HEK293 (cell line): ENCODE results near the gene RBBP8.
"Not testable (repeated sequence)": the region's sequence is repeated elsewhere in the genome, so short reads cannot be mapped to it uniquely, and the experiment has no call there.

ENCODE experiments used
- CTCF ChIA-PET: fragments of 350-600 bp; formaldehyde crosslinking; extraction: SDS; loops from one replicate; lab custom pipeline; 2021; ENCODE audit warnings: antibody characterized with exemption; lab: Yijun Ruan, JAX
- POLR2A ChIA-PET: fragments of 300-600 bp; formaldehyde crosslinking; extraction: SDS; loops from one replicate; lab custom pipeline; 2020; ENCODE audit warnings: antibody characterized with exemption, inconsistent platforms; lab: Yijun Ruan, JAX
- H3K27ac ChIP-seq: fragments of 200-500 bp; sonication (Bioruptor generic); 2 replicates; pipeline ENCODE4 v1.5.1; 2014; ENCODE audit warnings: low read depth, low read length, control low read depth, inconsistent platforms; ENCODE audit errors: extremely low read depth
- H3K36me3 ChIP-seq, 2 experiments: fragments of 200-500 bp in 1 of 2; sonication (Bioruptor generic) in 1 of 2; 1 replicate in 1 of 2; 2 replicates in 1 of 2; pipeline ENCODE4 v1.5.1; 2014 to 2017; ENCODE audit warnings: inconsistent platforms in 2 of 2, low read length in 2 of 2; ENCODE audit not compliant: control insufficient read depth in 2 of 2, insufficient read depth in 1 of 2
- H3K4me1 ChIP-seq: fragments of 200-500 bp; sonication (Bioruptor generic); 2 replicates; pipeline ENCODE4 v1.5.1; 2014; ENCODE audit warnings: mild to moderate bottlenecking, low read length, inconsistent platforms; ENCODE audit not compliant: control insufficient read depth, insufficient read depth
- H3K4me3 ChIP-seq: 2 replicates; pipeline ENCODE4 v1.5.1; 2011; ENCODE audit warnings: low read depth, mild to moderate bottlenecking, control low read depth, low read length, moderate library complexity
- H3K9me3 ChIP-seq: fragments of 200-500 bp; sonication (Bioruptor generic); 2 replicates; pipeline ENCODE4 v1.5.1; 2014; ENCODE audit warnings: low read depth, low read length, inconsistent platforms; ENCODE audit not compliant: control insufficient read depth, insufficient read depth
- GLI4 ChIP-seq: fragments of 450-650 bp; formaldehyde crosslinking; IDR thresholded peaks from 2 replicates; pipeline ENCODE4 v1.5.1; 2016; ENCODE audit warnings: missing biosample characterization, missing genetic modification characterization
- GLIS2 ChIP-seq: fragments of 450-650 bp; formaldehyde crosslinking; IDR thresholded peaks from 2 replicates; pipeline ENCODE4 v1.5.1; 2016; ENCODE audit warnings: missing biosample characterization, missing genetic modification characterization
- INSM2 ChIP-seq: fragments of 450-650 bp; formaldehyde crosslinking; IDR thresholded peaks from 2 replicates; pipeline ENCODE4 v1.5.1; 2016; ENCODE audit warnings: missing biosample characterization, missing genetic modification characterization
- KLF10 ChIP-seq: fragments of 450-650 bp; IDR thresholded peaks from 2 replicates; pipeline ENCODE4 v1.5.1; 2018; ENCODE audit warnings: missing biosample characterization, mild to moderate bottlenecking, missing genetic modification characterization
- KLF17 ChIP-seq: fragments of 450-650 bp; formaldehyde crosslinking; IDR thresholded peaks from 2 replicates; pipeline ENCODE4 v1.5.1; 2016; ENCODE audit warnings: missing biosample characterization, missing genetic modification characterization
- OSR2 ChIP-seq: fragments of 450-650 bp; formaldehyde crosslinking; IDR thresholded peaks from 2 replicates; pipeline ENCODE4 v1.5.1; 2016; ENCODE audit warnings: missing biosample characterization, missing genetic modification characterization
- PRDM2 ChIP-seq: fragments of 450-650 bp; formaldehyde crosslinking; IDR thresholded peaks from 2 replicates; pipeline ENCODE4 v1.5.1; 2016; ENCODE audit warnings: missing biosample characterization, missing genetic modification characterization, borderline replicate concordance
- SP7 ChIP-seq: fragments of 450-650 bp; formaldehyde crosslinking; IDR thresholded peaks from 2 replicates; pipeline ENCODE4 v1.5.1; 2016; ENCODE audit warnings: missing biosample characterization, missing genetic modification characterization
- ZNF132 ChIP-seq: fragments of 450-650 bp; formaldehyde crosslinking; IDR thresholded peaks from 2 replicates; pipeline ENCODE4 v1.5.1; 2017; ENCODE audit warnings: missing biosample characterization, missing genetic modification characterization, borderline replicate concordance
- ZNF175 ChIP-seq: fragments of 450-650 bp; formaldehyde crosslinking; IDR thresholded peaks from 2 replicates; pipeline ENCODE4 v1.5.1; 2016; ENCODE audit warnings: missing biosample characterization, missing genetic modification characterization
- ZNF202 ChIP-seq: fragments of 450-650 bp; formaldehyde crosslinking; IDR thresholded peaks from 2 replicates; pipeline ENCODE4 v1.5.1; 2016; ENCODE audit warnings: missing biosample characterization, missing genetic modification characterization, borderline replicate concordance
- ZNF398 ChIP-seq: fragments of 450-650 bp; formaldehyde crosslinking; IDR thresholded peaks from 2 replicates; pipeline ENCODE4 v1.5.1; 2017; ENCODE audit warnings: missing biosample characterization, missing genetic modification characterization
- ZNF423 ChIP-seq: fragments of 450-650 bp; formaldehyde crosslinking; IDR thresholded peaks from 2 replicates; pipeline ENCODE4 v1.5.1; 2016; ENCODE audit warnings: missing biosample characterization, missing genetic modification characterization
- ZNF521 ChIP-seq: fragments of 450-650 bp; formaldehyde crosslinking; IDR thresholded peaks from 2 replicates; pipeline ENCODE4 v1.5.1; 2017; ENCODE audit warnings: missing biosample characterization, mild to moderate bottlenecking, missing genetic modification characterization
- ZNF571 ChIP-seq: fragments of 450-650 bp; formaldehyde crosslinking; IDR thresholded peaks from 2 replicates; pipeline ENCODE4 v1.5.0; 2017; ENCODE audit warnings: missing biosample characterization, missing genetic modification characterization
- ZNF692 ChIP-seq: fragments of 450-650 bp; formaldehyde crosslinking; IDR thresholded peaks from 2 replicates; pipeline ENCODE4 v1.5.1; 2016; ENCODE audit warnings: missing biosample characterization, missing genetic modification characterization
- ZNF785 ChIP-seq: fragments of 450-650 bp; formaldehyde crosslinking; IDR thresholded peaks from 2 replicates; pipeline ENCODE4 v1.5.1; 2016; ENCODE audit warnings: missing biosample characterization, missing genetic modification characterization
- ZNF791 ChIP-seq: fragments of 450-650 bp; formaldehyde crosslinking; IDR thresholded peaks from 2 replicates; pipeline ENCODE4 v1.5.1; 2016; ENCODE audit warnings: missing biosample characterization, missing genetic modification characterization
- ZSCAN16 ChIP-seq: fragments of 450-650 bp; formaldehyde crosslinking; IDR thresholded peaks from 2 replicates; pipeline ENCODE4 v1.5.1; 2016; ENCODE audit warnings: missing biosample characterization, missing genetic modification characterization

Gene RBBP8

GRCh38 chr18:22952525-22952924 is 19.4 kb downstream of the RBBP8 start:
- Histone ChIP-seq H3K4me1 (no peaks in the 10 kb centered on the region), H3K9me3 (no peaks in the 10 kb centered on the region), H3K36me3 (peaks cover 35 to 79% of the 10 kb centered on the region in 2 experiments), H3K27ac (no peak overlapping the region), H3K4me3 (no peak overlapping the region)
- TF ChIP-seq OSR2 (tag by site-specific recombination) (no peak), ZNF692 (tag by site-specific recombination) (no peak), ZNF132 (tag by site-specific recombination) (no peak), GLI4 (no peak), ZNF175 (no peak), ZNF423 (tag by site-specific recombination) (no peak), SP7 (tag by site-specific recombination) (no peak), ZNF398 (no peak), KLF10 (no peak), ZNF785 (tag by site-specific recombination) (no peak), ZSCAN16 (tag by site-specific recombination) (no peak), ZNF521 (no peak), KLF17 (tag by site-specific recombination) (no peak), ZNF791 (no peak), PRDM2 (tag by site-specific recombination) (no peak), INSM2 (tag by site-specific recombination) (no peak), ZNF202 (tag by site-specific recombination) (no peak), GLIS2 (tag by site-specific recombination) (no peak), ZNF571 (tag by site-specific recombination) (no peak)
- ChIA-PET POLR2A (no interaction called here), CTCF (interaction anchor here (0.6 to 1.0 kb wide), 2 partner anchors 139 to 696 kb away, joined by 3 to 4 read pairs; no protein-coding TSS in a partner anchor)

GRCh38 chr18:22953982-22954381 is 20.9 kb downstream of the RBBP8 start:
- H3K9me3 ChIP-seq, POLR2A ChIA-PET, H3K4me1 ChIP-seq, CTCF ChIA-PET, H3K27ac ChIP-seq, H3K4me3 ChIP-seq: not testable (repeated sequence)
- H3K36me3 ChIP-seq = peaks cover 28 to 89% of the 10 kb centered on the region in 2 experiments
